ELF-1 (cell line): Measurements from ENCODE around the gene PRDM10.
"Not testable (repeated sequence)": the region's sequence is repeated elsewhere in the genome, so short reads cannot be mapped to it uniquely, and the experiment has no call there.

Source experiments
- DNase-seq: peaks from one replicate; pipeline ENCODE4 v3.0.0-alpha.2; 2016; ENCODE audit warnings: low read depth, low spot score

The PRDM10 gene

DNA sequence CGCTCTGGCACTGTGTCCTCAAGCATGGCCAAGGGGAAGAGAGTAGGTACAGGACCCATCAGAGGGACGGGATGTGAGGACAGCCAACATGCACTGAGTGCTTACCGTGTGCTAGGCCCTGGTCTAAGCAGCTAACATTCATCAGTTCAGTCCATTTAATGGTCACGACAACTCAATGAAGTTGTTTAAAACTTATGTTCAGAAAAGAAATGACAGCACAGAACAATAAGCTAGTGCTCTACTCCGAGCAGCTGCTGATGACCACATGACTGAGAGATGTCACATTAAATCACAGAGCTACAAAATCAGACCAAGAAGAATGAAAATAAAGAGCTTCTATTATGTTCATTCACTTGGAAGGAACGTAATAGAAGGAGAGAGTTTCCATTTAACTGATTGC lies 26.3 kb downstream of the PRDM10 start:
- DNase-seq = no peak

DNA sequence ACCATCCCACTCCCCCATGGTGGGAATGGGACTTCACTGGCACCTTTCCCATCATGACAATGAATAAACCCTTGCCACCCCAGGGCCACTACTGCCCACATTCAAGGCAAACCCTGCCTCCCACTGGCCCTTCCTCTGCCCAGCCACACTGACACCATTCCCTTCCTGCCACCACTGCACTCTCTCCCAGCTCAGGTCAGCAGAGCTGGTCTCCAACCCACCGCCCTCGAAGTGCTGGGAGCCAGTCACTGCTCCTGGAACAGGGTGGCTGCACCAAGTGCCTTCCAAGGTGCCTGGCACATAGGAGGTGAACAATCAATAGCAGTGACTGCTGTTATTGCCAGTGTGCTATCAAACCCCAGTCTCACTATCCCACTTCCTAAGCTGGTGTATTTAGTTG lies 27.1 kb downstream of the PRDM10 start:
- DNase-seq = no peak

DNA sequence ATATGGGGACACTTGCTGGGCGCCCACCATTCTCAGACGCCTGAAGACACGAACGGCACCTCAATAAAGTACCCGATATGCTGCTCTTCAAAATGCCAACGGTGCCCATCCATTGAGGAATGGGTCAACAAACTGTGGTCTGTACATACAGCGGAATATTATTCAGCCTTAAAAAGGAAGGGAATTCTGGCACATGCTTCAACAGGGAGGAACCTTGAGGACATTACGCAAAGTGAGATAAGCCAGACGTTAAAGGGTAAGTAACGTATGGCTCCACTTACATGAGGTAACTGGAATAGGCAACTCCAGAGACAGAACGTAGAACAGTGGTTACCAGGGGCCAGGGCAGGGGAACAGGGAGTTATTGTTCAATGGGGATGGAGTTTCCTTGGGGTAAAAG lies 28.0 kb downstream of the PRDM10 start:
- no peak for DNase-seq

DNA sequence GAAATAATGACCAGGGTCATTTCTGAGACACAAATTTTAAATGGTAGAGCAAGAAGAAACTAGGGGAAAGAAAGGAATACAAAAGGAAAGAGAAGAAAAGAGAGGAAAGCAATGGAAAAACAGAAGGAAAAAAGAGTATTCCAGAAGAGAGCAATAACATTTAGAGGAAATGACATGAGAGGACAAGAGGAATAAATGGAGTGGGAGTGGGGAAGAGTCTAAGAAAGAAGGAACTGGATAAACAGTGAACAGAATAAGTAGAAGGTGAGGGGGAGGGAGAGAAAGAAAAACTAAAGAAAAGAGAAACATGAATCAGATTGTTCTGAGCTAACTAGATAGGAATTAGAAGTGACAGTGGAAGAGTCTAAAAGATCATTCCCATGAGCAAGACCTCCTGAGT lies 28.4 kb downstream of the PRDM10 start:
- DNase-seq = no peak

DNA sequence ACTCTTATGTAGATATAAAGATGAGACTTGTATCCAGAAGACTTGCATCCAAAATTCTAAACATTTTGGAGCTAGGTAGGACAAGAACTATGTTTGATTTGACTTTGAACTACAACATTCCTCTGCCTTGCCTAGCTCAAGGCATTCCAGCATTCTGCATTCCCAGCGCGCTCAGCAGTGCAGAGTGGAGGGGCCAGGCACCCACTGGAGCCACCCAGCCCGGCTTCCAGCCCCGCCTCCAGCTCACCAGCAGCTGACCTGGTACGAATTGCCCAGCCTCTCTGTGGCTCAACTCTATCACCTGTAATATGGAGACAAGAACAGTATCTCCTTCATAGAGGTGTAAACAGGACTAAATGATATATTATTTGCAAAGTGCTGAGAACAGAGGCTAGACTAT lies 28.8 kb downstream of the PRDM10 start:
- DNase-seq = peak; percentile 71

DNA sequence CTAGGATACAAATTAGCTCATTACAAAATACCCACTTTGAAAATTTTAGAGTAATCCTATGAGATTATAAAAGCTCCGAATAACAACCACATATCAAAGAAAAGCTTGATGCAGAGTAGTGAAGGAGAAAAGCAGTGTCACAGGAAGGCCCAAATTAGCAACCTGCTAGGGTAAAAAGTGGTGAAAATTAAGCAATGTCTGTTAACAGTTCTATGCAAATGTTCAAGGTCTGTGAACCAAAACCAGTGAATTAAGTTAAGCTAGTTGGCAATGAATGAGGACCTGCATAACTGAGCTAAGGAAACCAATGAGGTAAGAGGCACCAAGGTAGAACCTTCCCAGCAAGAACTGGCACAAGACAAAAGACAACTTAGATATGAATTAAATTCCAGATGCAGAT lies 29.6 kb downstream of the PRDM10 start:
- DNase-seq = no peak

DNA sequence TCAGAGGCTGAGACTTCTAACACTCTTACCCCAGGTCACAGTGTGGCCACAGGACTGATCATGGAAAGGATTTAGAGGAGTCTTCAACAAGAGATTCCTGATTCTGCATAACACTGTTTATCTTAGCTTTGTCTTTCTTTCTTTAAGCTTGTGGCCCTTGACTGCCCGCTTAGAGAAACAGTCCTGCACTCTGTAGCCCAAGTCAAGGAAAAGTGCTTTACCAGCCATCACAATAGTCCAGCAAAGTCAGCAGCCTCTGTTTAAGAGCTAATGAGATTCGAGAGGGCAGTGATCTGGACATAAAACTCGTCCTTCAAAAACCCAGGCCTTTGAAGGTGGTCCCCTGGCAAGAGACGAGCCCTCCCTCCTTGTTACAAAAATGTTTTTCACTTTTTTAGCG lies 30.0 kb downstream of the PRDM10 start:
- no peak for DNase-seq

DNA sequence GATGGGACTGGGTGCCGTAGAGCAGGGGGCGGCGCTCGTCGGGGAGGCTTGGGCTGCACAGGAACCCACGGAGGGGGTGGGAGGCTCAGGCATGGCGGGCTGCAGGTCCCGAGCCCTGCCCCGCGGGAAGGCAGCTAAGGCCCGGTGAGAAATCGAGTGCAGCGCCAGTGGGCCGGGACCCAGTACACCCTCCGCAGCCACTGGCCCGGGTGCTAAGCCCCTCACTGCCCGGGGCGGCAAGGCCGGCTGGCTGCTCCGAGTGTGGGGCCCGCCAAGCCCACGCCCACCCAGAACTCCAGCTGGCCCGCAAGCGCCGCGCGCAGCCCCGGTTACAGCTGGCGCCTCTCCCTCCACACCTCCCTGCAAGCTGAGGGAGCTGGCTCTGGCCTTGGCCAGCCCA lies 30.8 kb downstream of the PRDM10 start:
- DNase-seq = not testable (repeated sequence)

DNA sequence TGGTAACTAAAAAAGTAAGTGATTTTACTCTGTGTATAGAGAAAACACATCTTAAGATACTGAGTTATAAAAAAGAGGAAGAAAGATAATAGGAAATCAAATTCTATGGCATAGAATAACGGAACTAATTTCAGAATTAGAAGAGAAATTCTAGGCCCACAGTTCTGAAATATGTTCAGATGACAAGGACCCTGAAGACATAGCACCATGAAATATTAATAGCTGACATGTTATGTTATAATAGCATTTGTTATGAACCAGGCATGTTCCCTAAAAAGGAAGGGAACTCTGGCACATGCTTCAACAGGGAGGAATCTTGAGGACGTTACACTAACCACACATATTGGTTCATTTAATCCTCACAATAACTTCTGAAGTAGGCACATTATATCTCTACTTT lies 32.7 kb downstream of the PRDM10 start:
- no peak for DNase-seq

DNA sequence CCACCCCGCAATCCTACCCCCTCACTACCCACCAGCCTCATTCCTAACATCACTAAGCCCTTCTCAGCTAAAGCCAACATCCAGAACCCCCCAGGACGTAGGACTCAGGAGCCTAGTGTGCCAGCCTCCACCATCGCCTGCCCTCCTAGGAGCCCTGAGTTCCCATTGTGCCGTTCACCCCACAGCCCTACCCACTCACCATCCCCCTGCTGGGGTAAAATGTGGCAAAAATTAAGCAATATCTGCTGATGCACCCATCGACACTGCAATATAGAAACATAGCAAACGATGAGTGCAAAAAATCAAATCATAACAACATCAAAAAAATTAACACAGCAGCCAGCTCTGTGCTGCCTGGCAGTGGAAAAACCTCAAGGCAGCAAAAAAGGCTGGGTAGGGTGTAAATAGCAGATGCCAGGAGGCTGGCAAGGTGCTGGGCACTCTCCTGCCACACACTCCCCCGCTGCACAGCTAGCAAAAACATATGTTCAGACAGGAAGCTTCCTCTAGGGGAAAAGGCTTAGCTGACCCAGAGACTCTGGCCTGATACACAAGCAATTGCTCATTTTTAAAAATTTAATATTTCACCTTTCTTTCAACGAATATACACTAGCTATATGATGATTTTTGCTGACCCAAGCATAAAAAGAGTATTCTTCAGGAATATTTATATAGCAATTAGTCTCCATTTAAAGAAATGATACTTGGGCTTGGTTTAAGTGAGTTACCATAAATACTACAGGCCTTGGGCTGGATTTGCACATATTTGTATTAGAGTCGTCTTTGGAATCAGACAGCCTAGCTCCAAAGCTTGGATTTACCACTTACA lies 33.8 kb downstream of the PRDM10 start:
- DNase-seq = no peak

DNA sequence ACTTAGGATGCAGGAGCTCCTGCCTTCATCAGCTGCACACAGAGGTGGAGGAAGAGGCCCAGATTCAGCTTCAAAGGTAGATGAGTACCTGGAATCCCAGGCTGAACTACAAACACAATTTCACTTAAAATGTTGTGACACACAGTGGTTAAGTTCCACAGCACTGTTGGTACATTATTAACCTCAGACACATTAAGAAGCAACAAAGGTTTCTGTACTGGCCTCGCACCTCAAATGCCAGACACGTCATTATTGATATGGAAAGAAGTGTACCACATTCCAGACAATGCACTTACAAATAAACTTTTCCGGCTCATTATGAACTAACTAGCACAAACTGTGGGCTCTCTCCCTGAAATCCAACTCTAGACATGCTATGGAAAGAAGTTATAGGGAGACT lies 34.6 kb downstream of the PRDM10 start:
- DNase-seq = no peak

DNA sequence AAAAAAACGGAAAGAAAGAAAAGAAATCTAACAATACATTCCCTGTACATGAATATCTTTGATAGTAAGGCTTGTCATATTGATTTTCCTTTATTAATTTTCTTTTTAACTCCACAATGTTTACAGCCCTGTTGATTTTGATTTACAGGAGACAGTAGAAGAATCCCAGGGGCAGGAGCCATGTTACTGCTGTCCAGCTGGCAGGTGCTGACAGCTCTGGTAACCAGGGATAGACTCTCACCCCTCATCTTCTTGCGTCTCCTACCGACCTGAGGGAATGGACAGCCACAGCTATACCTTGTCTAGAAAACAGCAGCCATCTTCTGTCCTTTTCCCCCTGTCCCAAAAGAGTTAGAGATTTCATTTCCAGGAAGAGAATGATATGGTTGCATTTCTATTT lies 37.4 kb downstream of the PRDM10 start:
- peak; percentile 15 for DNase-seq

DNA sequence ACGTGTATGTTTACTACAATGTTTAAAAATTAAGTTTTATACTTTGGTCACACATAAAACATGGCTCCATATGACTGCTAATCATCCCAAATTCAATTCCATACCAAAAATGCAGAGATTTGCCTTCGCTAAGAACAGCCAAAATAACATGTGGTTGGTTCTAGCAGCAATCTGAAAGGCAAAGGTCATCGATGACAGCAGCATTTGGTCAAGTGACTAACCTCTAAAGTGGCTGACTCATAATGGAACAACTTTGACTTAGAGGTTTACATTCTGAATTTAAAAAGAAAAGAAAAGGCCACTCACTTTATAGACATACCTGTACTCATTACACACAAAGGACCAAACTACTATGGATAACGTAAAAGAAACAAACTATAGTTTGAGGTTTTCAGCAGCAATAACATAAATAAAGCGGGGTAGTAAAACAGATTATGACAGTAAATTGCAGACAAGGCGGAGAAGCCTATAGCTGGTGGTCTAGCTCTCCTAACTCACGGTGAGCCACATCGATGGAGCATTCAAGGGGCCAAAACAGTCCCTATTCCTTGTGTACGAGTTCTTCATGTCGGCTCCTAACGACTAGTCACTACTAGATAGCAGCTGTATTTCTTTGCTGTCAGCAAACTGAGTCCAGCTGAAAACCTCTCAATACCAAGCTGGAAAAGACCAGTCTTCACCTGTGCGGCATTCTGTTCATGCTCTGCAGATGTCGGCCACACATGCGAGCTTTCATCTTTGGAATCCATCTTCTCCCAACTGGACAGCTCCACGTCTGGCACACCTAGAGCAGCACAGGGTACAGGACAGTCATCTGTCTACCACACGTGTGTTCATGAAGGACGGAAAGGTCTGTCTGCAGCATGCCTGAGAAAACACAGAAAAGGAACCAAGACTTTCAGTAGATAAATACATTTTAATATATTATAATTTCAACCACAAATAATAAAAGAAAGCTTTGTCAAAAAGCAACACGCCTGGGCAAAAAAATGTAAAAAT lies 42.1 kb downstream of the PRDM10 start:
- DNase-seq = no peak

DNA sequence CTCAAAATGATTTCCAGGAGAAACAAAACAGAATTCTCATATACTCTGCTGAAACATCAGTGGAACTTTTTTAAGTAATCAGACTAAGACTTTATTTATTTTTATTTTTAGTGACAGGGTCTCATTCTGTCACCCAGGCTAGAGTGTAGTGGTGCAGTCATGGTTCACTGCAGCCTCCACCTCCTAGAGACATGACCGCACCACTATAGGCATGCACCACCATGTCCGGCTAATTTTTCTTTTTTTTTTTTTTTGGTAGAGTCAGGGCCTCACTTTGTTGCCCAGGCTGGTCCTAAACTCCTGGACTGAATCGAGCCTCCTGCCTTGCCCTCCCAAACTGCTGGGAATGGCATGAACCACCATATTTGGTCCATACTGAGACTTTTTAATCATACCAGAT lies 42.9 kb downstream of the PRDM10 start:
- no peak for DNase-seq

DNA sequence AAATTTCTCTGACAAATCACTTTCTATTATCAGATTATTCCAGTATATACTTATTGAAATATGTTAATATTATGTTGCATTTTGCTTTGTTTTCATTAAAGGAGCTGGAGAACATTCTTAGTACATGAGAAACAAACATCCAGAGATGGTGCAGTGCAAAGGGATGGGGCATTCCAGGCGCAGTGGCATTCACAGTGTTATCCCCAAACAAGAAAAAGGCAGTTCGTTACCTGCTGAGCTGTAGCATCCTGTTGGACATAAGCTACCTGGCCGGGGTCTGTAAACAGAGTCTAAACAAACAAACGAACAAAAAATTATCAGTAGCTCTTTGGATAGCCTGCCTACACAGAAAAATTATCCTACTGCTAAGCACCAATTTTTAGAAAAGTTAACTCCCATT lies 47.4 kb downstream of the PRDM10 start:
- no peak for DNase-seq

DNA sequence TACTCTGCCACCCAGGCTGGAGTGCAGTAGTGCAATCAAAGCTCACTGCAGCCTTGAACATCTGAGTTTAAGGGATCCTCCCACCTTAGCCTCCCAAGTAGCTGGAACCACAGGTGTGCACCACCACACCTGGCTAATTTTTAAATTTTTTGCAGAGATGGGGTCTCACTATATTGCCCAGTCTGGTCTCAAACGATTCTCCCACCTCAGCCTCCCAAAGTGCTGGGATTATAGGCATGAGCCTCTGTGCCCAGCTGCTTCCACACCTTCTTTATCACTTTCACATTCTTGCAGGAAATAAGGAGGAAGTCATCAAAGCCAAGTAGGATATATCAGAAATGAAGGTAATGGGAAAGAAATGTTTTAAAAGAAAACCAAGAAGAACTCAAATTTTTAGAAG lies 47.9 kb downstream of the PRDM10 start:
- DNase-seq = not testable (repeated sequence)

DNA sequence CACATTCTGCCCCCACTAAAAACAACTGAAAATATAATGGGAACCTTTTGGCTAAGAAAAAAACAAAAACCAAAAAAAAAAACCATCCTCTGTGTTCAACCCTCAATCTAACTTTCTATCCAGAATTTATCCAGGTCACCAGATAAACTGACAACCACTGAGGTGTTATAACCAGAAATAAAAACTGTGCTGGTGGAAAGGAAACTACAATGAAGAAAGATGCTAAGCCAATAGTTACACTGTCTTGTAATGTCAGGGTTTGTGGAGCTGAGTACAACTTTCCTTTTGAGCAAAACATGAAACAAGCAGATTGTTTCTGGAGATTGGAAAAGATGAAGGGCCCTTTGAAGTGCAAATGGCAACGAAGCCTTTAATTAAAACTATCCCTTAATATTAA lies 50.8 kb downstream of the PRDM10 start:
- no peak for DNase-seq

DNA sequence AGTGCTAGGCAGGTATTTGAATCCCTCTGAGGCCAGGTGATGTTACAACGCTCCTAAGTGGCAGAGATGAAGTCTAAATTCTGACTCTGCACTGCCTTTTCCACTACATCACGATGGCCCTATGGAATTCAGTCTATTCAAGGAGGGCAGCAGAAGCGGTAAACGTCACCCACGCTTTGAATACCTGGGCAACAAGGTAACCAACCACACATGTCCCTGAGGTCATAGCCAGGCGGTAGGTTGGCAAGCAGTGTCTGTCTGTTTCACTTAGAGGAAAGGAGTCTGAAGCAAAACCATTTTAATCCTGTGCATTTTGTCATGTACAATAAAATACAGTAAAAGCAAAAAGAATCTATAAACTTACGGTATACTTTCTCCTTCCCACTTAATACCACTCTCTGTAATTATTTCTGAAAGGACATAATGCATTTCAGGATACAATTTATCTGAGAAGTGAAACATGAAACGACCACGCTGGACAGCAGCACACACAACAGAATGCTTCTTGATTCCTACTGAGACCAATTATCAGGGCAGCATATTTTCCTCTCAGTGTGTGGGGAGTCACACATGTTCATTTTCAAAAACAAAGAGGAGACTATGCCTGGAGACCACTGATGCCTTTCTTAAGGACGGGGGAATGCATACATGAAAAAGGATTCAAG lies 51.3 kb downstream of the PRDM10 start:
- DNase-seq = no peak

DNA sequence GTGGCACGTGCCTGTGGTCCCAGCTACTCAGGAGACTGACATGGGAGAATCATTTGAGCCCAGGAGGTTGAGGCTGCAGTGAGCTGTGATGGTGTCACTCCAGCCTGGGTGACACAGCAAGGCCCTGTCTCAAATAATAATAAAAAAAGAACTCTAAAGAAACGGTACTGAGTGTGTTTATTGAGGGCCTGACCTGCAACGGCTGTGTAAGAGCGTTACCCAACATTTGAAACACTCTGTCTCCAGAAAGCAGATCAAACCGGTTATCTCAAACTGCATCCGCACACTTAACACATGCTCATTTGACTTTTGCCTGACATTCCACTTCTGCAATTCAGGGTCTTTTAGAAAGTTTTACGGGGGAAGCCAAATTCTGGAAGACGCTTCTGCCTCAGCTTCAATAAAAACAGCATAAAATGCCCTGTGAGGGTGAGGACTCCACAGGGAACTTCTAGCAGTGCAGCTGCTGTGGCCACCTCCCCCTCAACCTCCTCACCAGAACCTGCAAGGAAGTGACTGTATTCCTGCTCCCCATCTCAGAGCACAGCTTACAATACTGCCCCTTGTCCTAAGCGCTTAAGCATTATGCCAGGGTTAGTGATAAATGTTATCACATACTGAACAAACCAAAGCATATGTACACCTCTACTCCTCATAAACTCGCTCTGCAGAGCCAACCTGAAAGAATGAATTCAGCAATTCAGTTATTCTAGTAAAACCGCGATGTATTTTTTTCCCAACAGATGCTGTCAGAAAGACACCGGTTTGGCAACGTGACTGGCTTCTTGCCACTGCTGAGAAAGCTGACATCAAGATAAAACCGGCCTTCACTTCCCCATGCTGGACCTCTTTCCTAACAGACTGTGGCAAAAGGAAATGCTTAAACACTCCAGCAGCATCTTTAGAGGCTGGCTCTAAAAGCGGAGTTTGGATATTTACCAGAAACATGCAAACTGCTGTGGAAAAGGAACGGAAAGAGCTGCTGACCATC lies 52.2 kb downstream of the PRDM10 start:
- no peak for DNase-seq

DNA sequence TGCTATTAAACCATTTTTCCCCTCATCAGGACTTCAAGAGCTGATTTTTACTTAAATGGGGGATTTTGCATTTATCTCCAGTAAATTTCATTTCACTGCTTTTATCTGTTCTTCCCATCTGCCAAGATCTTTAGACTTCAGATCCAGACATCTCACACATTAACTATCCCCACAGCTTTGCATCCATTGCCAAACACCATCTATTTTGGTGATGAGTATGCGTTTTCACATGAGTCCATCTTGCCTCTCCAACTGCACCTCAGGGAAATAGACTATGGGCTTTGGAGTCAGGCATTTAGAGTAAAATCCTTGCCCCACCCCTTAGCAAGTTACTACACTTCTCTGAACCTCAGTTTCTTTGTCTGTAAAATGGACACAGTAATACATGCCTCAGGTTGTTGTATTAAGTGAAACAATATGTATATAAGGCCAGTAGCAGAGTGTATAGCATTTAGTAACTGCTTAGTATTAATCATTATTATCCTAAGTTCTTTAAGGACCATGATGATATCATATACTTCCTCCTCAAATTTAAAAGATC lies 53.6 kb downstream of the PRDM10 start:
- no peak for DNase-seq

DNA sequence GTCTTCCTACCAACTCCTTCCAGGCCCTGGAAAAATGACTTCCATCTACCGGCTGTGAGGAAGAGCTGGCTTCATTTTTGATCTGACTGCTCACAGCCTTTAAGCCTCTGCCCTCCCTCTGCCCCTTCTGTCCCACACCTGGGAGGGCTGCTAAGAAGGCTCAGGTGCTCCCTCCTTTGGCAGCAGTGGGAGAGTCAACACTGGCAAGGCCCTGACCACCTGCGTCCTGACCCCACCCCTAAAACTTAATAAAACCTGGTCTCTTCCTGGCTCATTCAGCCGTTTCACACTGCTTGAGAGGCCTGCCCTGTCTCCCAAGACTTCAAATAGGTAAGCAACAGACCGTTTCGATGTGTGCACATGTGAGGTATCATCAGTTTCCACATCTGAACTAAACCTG lies 55.2 kb downstream of the PRDM10 start:
- DNase-seq = no peak
